ENCODE results near the gene MSMP. TPM values are rescaled to one million over a fixed set of nuclear protein-coding genes. Genes with fewer than 3 reads are reported as not detected.

The MSMP gene
- total and polyA plus RNA-seq, 10 of the 15 experiments (the other 5 are each of a cell fraction or from before 2014, with no cell fraction given), result 0.33 to 2.4 (median 0.86) TPM; not detected in 4

DNA sequence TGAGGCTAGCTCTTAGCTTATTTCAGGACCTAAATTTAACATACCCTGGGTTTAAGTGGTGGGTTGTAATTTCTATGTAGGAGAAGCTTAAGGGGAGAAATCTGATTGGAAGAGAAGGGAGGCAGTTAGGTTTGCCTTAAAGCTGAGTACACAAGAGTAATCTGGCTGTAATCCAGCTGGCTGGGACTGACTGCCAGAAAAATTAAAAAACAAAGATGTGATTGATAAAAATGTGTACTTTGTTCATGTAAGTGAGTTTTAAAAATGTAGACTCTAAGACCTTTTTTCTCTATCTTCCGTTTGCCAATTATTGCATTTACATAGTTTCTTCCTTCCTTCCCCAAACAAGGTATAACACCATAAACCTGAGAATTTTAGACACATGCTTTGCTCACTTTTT, 17.5 kb upstream of the MSMP start (continued):
- TF ChIP-seq LARP7 (IDR thresholded peaks at IDR 0.05) (no peak), TCF12 (IDR thresholded peaks at IDR 0.05; ENCODE audit: low read depth, low read length) (no peak), GATAD2B (conservative IDR thresholded peaks at IDR 0.05; ENCODE audit: low read depth) (no peak), ESRRA (IDR thresholded peaks at IDR 0.05; ENCODE audit: low read length) (no peak), USF2 (IDR thresholded peaks at IDR 0.05; ENCODE audit: borderline replicate concordance, low read depth, low read length) (no peak), POU2F2 (IDR thresholded peaks at IDR 0.05; ENCODE audit: borderline replicate concordance, low read depth, low read length) (no peak), POLR2AphosphoS2 (IDR thresholded peaks at IDR 0.05; ENCODE audit: low read depth, low read length) (no peak), RAD51 (IDR thresholded peaks at IDR 0.05) (no peak), POLR2AphosphoS5 (IDR thresholded peaks at IDR 0.05; ENCODE audit: low read length) (no peak), CBX5 (IDR thresholded peaks at IDR 0.05; ENCODE audit: low read depth) (no peak)

- BruUV-seq (replicated peaks), result no TSS peak
- in situ Hi-C loops (cut with MboI), result no loop called here
- RAD21 ChIA-PET (ENCODE audit: unreplicated experiment), result interaction anchor here (0.6 to 1.0 kb wide), 3 partner anchors 34 to 111 kb away, joined by 3 read pairs; no protein-coding TSS in a partner anchor
- Histone ChIP-seq H3K4me3 (no peak overlapping the region), H3K79me2 (ENCODE audit: control insufficient read depth, insufficient read depth, low read length) (peaks cover 3% of the 10 kb centered on the region; the same call in 1 of the 2 replicates), H3K27me3 (replicated peaks in 1 of 2; ENCODE audit: control insufficient read depth in 2 of 2, insufficient read depth in 2 of 2, low read length in 1 of 2) (no peaks in the 10 kb centered on the region), H3K4me2 (ENCODE audit: control insufficient read depth, insufficient read depth) (no peak overlapping the region), H2AFZ (ENCODE audit: control insufficient read depth, low read depth, low read length) (no peak overlapping the region), H3K4me1 (ENCODE audit: control insufficient read depth, insufficient read depth, low read length) (no peaks in the 10 kb centered on the region), H3K36me3 (ENCODE audit: control insufficient read depth in 2 of 2, insufficient read depth in 2 of 2, low read length in 1 of 2) (peaks cover 0 to 3% of the 10 kb centered on the region in 2 experiments; a peak in 1 of 4 replicates), H3K27ac (ENCODE audit: control insufficient read depth, insufficient read depth) (no peak overlapping the region), H3K9ac (ENCODE audit: control insufficient read depth, insufficient read depth, low read length) (no peak overlapping the region), H4K20me1 (ENCODE audit: control insufficient read depth, insufficient read depth) (no peaks in the 10 kb centered on the region), H3K9me3 (replicated peaks; ENCODE audit: control insufficient read depth, insufficient read depth, low read length) (no peaks in the 10 kb centered on the region)
- TF ChIP-seq ESRRA (IDR thresholded peaks at IDR 0.05; ENCODE audit: low read length) (no peak), MTA3 (IDR thresholded peaks at IDR 0.05; ENCODE audit: borderline replicate concordance, low read length) (no peak), LARP7 (IDR thresholded peaks at IDR 0.05) (no peak), PBX3 (IDR thresholded peaks at IDR 0.05; ENCODE audit: insufficient replicate concordance, low read depth, low read length) (no peak), CBX3 (IDR thresholded peaks at IDR 0.05; ENCODE audit: borderline replicate concordance, low read depth) (no peak), SRF (IDR thresholded peaks at IDR 0.05; ENCODE audit: low read depth in 2 of 2, low read length in 2 of 2) (no peak), SP1 (IDR thresholded peaks at IDR 0.05; ENCODE audit: low read depth, low read length) (no peak)
- CTCF ChIA-PET, result interaction anchor here (0.6 to 4.7 kb wide), 10 partner anchors 9 to 111 kb away, joined by 3 to 23 read pairs (median 4); partner anchors contain the start of genes GBA2 and RGP1
- DNase-seq (ENCODE audit: low read depth, low spot score) (no peak), FAIRE-seq (no peak), ATAC-seq (no peak)
- intact Hi-C loops (cut with micrococcal nuclease; ENCODE audit: unreplicated experiment), result no loop called here
- WGBS (ENCODE audit: insufficient coverage, insufficient replicate concordance, low lambda C conversion rate, missing lambda C conversion rate), result 79% methylated on average over 4 of the region's 4 CpGs
- SMC1A ChIA-PET (ENCODE audit: uncharacterized antibody, unreplicated experiment), result interaction anchor here (0.9 to 1.0 kb wide), 3 partner anchors 9 to 124 kb away, joined by 3 to 5 read pairs (median 3); no protein-coding TSS in a partner anchor
- POLR2A ChIA-PET, result interaction anchor here (1.0 kb wide), 1 partner anchor 11 kb away, joined by 3 read pairs; no protein-coding TSS in a partner anchor
Measured at GRCh38 chr9:35771075-35771433, 17.0 kb upstream of the MSMP start.

Measured in GM12878 (cell line).